Ovary (tissue), 3 donors: Measurements from ENCODE around the gene ADAMTS20.

Experiments
- CTCF ChIP-seq, 3 donors: fragments of 450-650 bp in 2 of 3; fragments of 200-600 bp in 1 of 3; IDR thresholded peaks; one replicate each; pipeline versions ENCODE4 v1.5.1 to v1.8.0; 2016 to 2022; ENCODE audit warnings: antibody characterized with exemption in 3 of 3, mild to moderate bottlenecking in 1 of 3
- POLR2A ChIP-seq: fragments of 450-650 bp; IDR thresholded peaks from one replicate; pipeline ENCODE4 v1.6.1; 2017; ENCODE audit warnings: antibody characterized with exemption, mild to moderate bottlenecking, moderate library complexity
- donor health status: DM: no; HTN: no; CAD: no.

- TF ChIP-seq CTCF (IDR thresholded peaks at IDR 0.05) (no peak), POLR2A (no peak)
These were observed 71.4 kb downstream of the ADAMTS20 start for GRCh38 chr12:43480591-43480990.
